ENCODE results near the gene CLDN12.

DNA sequence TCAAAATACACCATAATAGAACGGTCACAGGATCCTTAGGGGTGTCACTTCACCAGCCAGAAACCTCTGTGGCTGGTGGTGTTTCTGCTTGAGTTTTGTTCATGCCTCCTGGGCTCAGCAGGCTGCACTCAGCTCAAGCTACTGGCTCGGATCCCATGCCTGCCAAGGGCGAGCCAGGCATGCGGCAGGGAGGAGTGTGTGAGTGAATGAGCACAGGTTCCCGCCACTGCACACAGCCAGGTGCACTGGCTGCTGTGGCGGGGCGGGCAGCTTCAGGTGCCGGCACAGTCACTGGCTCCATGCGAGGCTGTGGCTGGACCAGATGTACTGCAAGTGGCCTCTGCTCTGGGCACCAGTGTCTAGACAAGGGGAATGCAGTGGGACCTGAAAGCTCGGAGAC is 29.5 kb downstream of the CLDN12 start:
- TF ChIP-seq, protein P1, sequence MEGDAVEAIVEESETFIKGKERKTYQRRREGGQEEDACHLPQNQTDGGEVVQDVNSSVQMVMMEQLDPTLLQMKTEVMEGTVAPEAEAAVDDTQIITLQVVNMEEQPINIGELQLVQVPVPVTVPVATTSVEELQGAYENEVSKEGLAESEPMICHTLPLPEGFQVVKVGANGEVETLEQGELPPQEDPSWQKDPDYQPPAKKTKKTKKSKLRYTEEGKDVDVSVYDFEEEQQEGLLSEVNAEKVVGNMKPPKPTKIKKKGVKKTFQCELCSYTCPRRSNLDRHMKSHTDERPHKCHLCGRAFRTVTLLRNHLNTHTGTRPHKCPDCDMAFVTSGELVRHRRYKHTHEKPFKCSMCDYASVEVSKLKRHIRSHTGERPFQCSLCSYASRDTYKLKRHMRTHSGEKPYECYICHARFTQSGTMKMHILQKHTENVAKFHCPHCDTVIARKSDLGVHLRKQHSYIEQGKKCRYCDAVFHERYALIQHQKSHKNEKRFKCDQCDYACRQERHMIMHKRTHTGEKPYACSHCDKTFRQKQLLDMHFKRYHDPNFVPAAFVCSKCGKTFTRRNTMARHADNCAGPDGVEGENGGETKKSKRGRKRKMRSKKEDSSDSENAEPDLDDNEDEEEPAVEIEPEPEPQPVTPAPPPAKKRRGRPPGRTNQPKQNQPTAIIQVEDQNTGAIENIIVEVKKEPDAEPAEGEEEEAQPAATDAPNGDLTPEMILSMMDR (IDR thresholded peaks at IDR 0.05), result no peak
- TF ChIP-seq POLR2A (IDR thresholded peaks at IDR 0.05), result no peak
